NCI-H2196 treated with DMSO at 0.1 percent for 48 hours (cell line): ENCODE measurements around the gene CDH23.
"Not testable (repeated sequence)": the region's sequence is repeated elsewhere in the genome, so short reads cannot be mapped to it uniquely, and the experiment has no call there.

Experiments
- DNase-seq: peaks from one replicate; lab custom pipeline; 2025; ENCODE audit not compliant: unreplicated experiment; lab: John Stamatoyannopoulos, UW

Gene CDH23

GRCh38 chr10:71597821-71598498 lies 201.2 kb downstream of the CDH23 start:
- DNase-seq = no peak

- DNase-seq = no peak
These were observed 201.9 kb downstream of the CDH23 start for GRCh38 chr10:71598621-71599055.

GRCh38 chr10:71599518-71599917 lies 202.8 kb downstream of the CDH23 start:
- DNase-seq = no peak

GRCh38 chr10:71600242-71600641 lies 203.5 kb downstream of the CDH23 start:
- not testable (repeated sequence) for DNase-seq

- DNase-seq = no peak
These were observed 204.1 kb downstream of the CDH23 start for GRCh38 chr10:71600849-71601248.

- no peak for DNase-seq
These were observed 204.6 kb downstream of the CDH23 start for GRCh38 chr10:71601273-71601672.

GRCh38 chr10:71603150-71603549 lies 206.4 kb downstream of the CDH23 start:
- DNase-seq = no peak

GRCh38 chr10:71603754-71604153 lies 207.0 kb downstream of the CDH23 start:
- no peak for DNase-seq

- DNase-seq = no peak
These were observed 207.8 kb downstream of the CDH23 start for GRCh38 chr10:71604324-71605018.

- DNase-seq = no peak
These were observed 208.7 kb downstream of the CDH23 start for GRCh38 chr10:71605263-71605962.

- DNase-seq = no peak
These were observed 209.7 kb downstream of the CDH23 start for GRCh38 chr10:71606257-71607081.

GRCh38 chr10:71607082-71607443 lies 210.3 kb downstream of the CDH23 start:
- DNase-seq = no peak

GRCh38 chr10:71608819-71609768 lies 212.4 kb downstream of the CDH23 start:
- no peak for DNase-seq

GRCh38 chr10:71610651-71611050 lies 213.9 kb downstream of the CDH23 start:
- DNase-seq = no peak

- no peak for DNase-seq
These were observed 214.4 kb downstream of the CDH23 start for GRCh38 chr10:71611131-71611530.

GRCh38 chr10:71611709-71612422 lies 215.1 kb downstream of the CDH23 start:
- DNase-seq = no peak

- DNase-seq = no peak
These were observed 216.6 kb downstream of the CDH23 start for GRCh38 chr10:71613261-71613777.

- DNase-seq = no peak
These were observed 217.2 kb downstream of the CDH23 start for GRCh38 chr10:71613877-71614276.

GRCh38 chr10:71614946-71615345 lies 218.2 kb downstream of the CDH23 start:
- no peak for DNase-seq
